K562 (cell line): ENCODE results near the gene EPOP. TPM values are rescaled to one million over a fixed set of nuclear protein-coding genes. Genes with fewer than 3 reads are reported as not detected.
A peak's percentile ranks its signal among the peaks of the same experiment; 100 is the strongest.

Experiments
- CBX8 ChIP-seq: fragments of 200-600 bp; sonication (generic); IDR thresholded peaks from 2 replicates; pipeline ENCODE4 v1.6.1; 2012; ENCODE audit warnings: borderline replicate concordance, mixed run types, low read depth, mild to moderate bottlenecking, moderate library complexity, mixed read lengths, low read length, control low read depth, inconsistent platforms; ENCODE audit not compliant: poor library complexity, severe bottlenecking; ENCODE audit errors: extremely low read depth
- CTCF ChIP-seq, 3 experiments: IDR thresholded peaks in 2 of 3; conservative IDR thresholded peaks in 1 of 3; 2 replicates each; pipeline ENCODE4 v1.5.1; 2011 to 2012; ENCODE audit warnings: low read length in 3 of 3, mild to moderate bottlenecking in 3 of 3, control low read depth in 2 of 3, improper control_type of control experiment in 1 of 3, inconsistent platforms in 1 of 3, low read depth in 1 of 3, mixed read lengths in 1 of 3, moderate library complexity in 1 of 3; ENCODE audit not compliant: insufficient read depth in 2 of 3
- CTCFL ChIP-seq: IDR thresholded peaks from 2 replicates; pipeline ENCODE4 v1.6.1; 2011; ENCODE audit warnings: borderline replicate concordance, low read depth, mild to moderate bottlenecking, moderate library complexity, low read length; ENCODE audit not compliant: insufficient read depth, poor library complexity, severe bottlenecking
- DPF2 ChIP-seq: fragments of 450-650 bp; IDR thresholded peaks from 2 replicates; pipeline ENCODE4 v1.6.1; 2016
- GABPA ChIP-seq: fragments of 200-800 bp; sonication (Bioruptor generic); conservative IDR thresholded peaks from 2 replicates; pipeline ENCODE4 v1.6.1; 2016; ENCODE audit warnings: low read depth, missing genetic modification characterization, missing compliant biosample characterization
- HDAC6 ChIP-seq: IDR thresholded peaks from 2 replicates; pipeline ENCODE4 v1.6.1; 2012; ENCODE audit warnings: low read depth, mild to moderate bottlenecking, control low read depth, inconsistent platforms, low read length, moderate library complexity
- JUND ChIP-seq, 2 experiments: IDR thresholded peaks; 2 replicates in 1 of 2; 3 replicates in 1 of 2; pipeline ENCODE4 v1.6.1; 2011; ENCODE audit warnings: borderline replicate concordance in 2 of 2, low read depth in 2 of 2, low read length in 2 of 2, improper control_type of control experiment in 1 of 2, missing biosample characterization in 1 of 2, missing genetic modification characterization in 1 of 2, missing genetic modification reagents in 1 of 2
- MAFG ChIP-seq: fragments of 450-650 bp; conservative IDR thresholded peaks from 2 replicates; pipeline ENCODE4 v1.6.1; 2016; ENCODE audit warnings: missing genetic modification characterization, missing compliant biosample characterization
- NCOA1 ChIP-seq: fragments of 450-650 bp; IDR thresholded peaks from 2 replicates; pipeline ENCODE4 v1.6.1; 2016; ENCODE audit warnings: low read depth
- RCOR1 ChIP-seq, 2 experiments: IDR thresholded peaks; 2 replicates each; pipeline ENCODE4 v1.6.1; 2012; ENCODE audit warnings: low read depth in 2 of 2, low read length in 2 of 2, borderline replicate concordance in 1 of 2, improper control_type of control experiment in 1 of 2
- TFAP4 ChIP-seq: sonication (generic); formaldehyde crosslinking; IDR thresholded peaks from 2 replicates; pipeline ENCODE4 v1.8.0; 2022; ENCODE audit warnings: missing genetic modification reagents, mild to moderate bottlenecking, moderate library complexity, borderline replicate concordance
- ZBTB33 ChIP-seq: sonication (generic); formaldehyde crosslinking; IDR thresholded peaks from 2 replicates; pipeline ENCODE4 v1.8.1; 2023; ENCODE audit warnings: mild to moderate bottlenecking, missing genetic modification reagents
- ZNF224 ChIP-seq: sonication (generic); formaldehyde crosslinking; IDR thresholded peaks from 2 replicates; pipeline ENCODE4 v1.8.0; 2022; ENCODE audit warnings: mild to moderate bottlenecking, missing genetic modification reagents
- ZNF277 ChIP-seq: fragments of 250-450 bp; sonication (Bioruptor Pico); IDR thresholded peaks from 2 replicates; pipeline ENCODE4 v1.8.0; 2022; ENCODE audit warnings: inconsistent platforms, mild to moderate bottlenecking, moderate library complexity, borderline replicate concordance
- ZNF311 ChIP-seq: fragments of 250-450 bp; sonication (Bioruptor Pico); IDR thresholded peaks from 2 replicates; pipeline ENCODE4 v1.4.0; 2020; ENCODE audit warnings: mild to moderate bottlenecking, moderate library complexity
- polyA plus RNA-seq, 8 experiments: library from polyadenylated mRNA; depleted of rRNA in 4 of 8; stranded (reverse) in 5 of 8; unstranded in 3 of 8; fragments of >200 nt; fragmentation: Nextera tagmentation in 2 of 8; fragmentation: Illumina TruSeq in 1 of 8; extraction: Ambion mirVana in 2 of 8; extraction: Trizol in 1 of 8; gene quantifications; 2 replicates each; pipeline versions ENCODE4 v1.2.1 to v1.2.3, GENCODE V29; 2011 to 2014; ENCODE audit warnings: inconsistent platforms in 1 of 8, missing spikeins in 1 of 8
- total RNA-seq, 7 experiments: library from RNA; depleted of rRNA in 6 of 7; stranded (reverse); fragments of >200 nt in 6 of 7; fragmentation: Illumina TruSeq in 2 of 7; extraction: Trizol in 2 of 7; gene quantifications; 2 replicates each; pipeline versions ENCODE4 v1.2.1 to v1.2.3, GENCODE V29; 2011 to 2021; ENCODE audit warnings: low replicate concordance in 1 of 7

EPOP gene
- total and polyA plus RNA-seq, 9 of the 15 experiments (the other 6 are each of a cell fraction or from before 2014, with no cell fraction given): 0.41 to 10.6 (median 4.6) TPM

GRCh38 chr17:38667099-38667786 lies 7.5 kb downstream of the EPOP start (continued):
- TF ChIP-seq ZNF224 (CRISPR knock-in tag) (no peak), CTCF (IDR thresholded peaks at IDR 0.05 in 2 of 3, conservative IDR thresholded peaks at IDR 0.05 in 1 of 3; ENCODE audit: insufficient read depth in 2 of 3, low read depth in 1 of 3, low read length in 3 of 3) (peak; percentile 96 to 100 (median 99)), JUND (IDR thresholded peaks at IDR 0.05; ENCODE audit: borderline replicate concordance, low read depth, low read length) (peak; percentile 40; the same call in 1 of the 2 replicates), JUND (tag; IDR thresholded peaks at IDR 0.05; ENCODE audit: borderline replicate concordance, low read depth, low read length) (0 out of 3 replicates have a peak, but pooled peaks have one; percentile 12), CBX8 (no peak), RCOR1 (IDR thresholded peaks at IDR 0.05; ENCODE audit: borderline replicate concordance in 1 of 2, low read depth in 2 of 2, low read length in 2 of 2) (peak; percentile 75 to 91; a peak in 3 of 4 replicates), HDAC6 (no peak), ZNF311 (CRISPR knock-in tag) (no peak), MAFG (tag) (no peak), TFAP4 (CRISPR knock-in tag) (no peak), ZNF277 (CRISPR knock-in tag) (no peak), ZBTB33 (no peak), NCOA1 (no peak), CTCFL (no peak), DPF2 (0 out of 2 replicates have a peak, but pooled peaks have one; percentile 34), GABPA (tag) (no peak)
